Measurements from ENCODE around the gene C1QB. TPM values are rescaled to one million over a fixed set of nuclear protein-coding genes. Genes with fewer than 3 reads are reported as not detected.

The C1QB gene
- total and polyA plus RNA-seq, 2 of the 8 experiments (the other 6 are each of a cell fraction or from before 2014, with no cell fraction given), result not detected

Small RNAs within 50 kb of the gene (microRNA-seq; reads per million reads assigned to microRNA genes)
- 0 reads per million in 2 experiments for gene MIR6127 (ENCODE audit: borderline microRNAs expressed in 2 of 2, borderline number of aligned reads in 2 of 2, borderline replicate concordance in 1 of 2)

Small RNAs within 50 kb of the gene (small RNA-seq; reads per million reads assigned to genes)
- not detected for gene MIR6127 (ENCODE audit: insufficient read depth)

Other genes with a start within 250 kb of the C1QB start
- 16.6 and 19.3 TPM in 2 replicates for gene ZBTB40, start 201.4 kb upstream of the C1QB start, total RNA-seq (2021; fragmentation: NEBNext Ultra II Directional; extraction: Animal tissue kit (Norgen Biotek cat#: 25700))
- 3.1 and 5.1 TPM in 2 replicates for gene ZBTB40, start 201.4 kb upstream of the C1QB start, polyA plus RNA-seq (2011; rRNA removed)
- gene EPHA8, start 89.7 kb upstream of the C1QB start, total RNA-seq (2021; fragmentation: NEBNext Ultra II Directional; extraction: Animal tissue kit (Norgen Biotek cat#: 25700)), result 4.0 and 4.3 TPM in 2 replicates
- 8.4 and 9.5 TPM in 2 replicates for gene EPHA8, start 89.7 kb upstream of the C1QB start, polyA plus RNA-seq (2011; rRNA removed)
- gene C1QA, start 16.6 kb upstream of the C1QB start, total RNA-seq (2021; fragmentation: NEBNext Ultra II Directional; extraction: Animal tissue kit (Norgen Biotek cat#: 25700)), result not detected in 2 replicates
- gene C1QA, start 16.6 kb upstream of the C1QB start, polyA plus RNA-seq (2011; rRNA removed), result not detected in 2 replicates
- not detected in 2 replicates for gene C1QC, start 9.6 kb upstream of the C1QB start, total RNA-seq (2021; fragmentation: NEBNext Ultra II Directional; extraction: Animal tissue kit (Norgen Biotek cat#: 25700))
- not detected in 2 replicates for gene C1QC, start 9.6 kb upstream of the C1QB start, polyA plus RNA-seq (2011; rRNA removed)
- 15.7 and 17.2 TPM in 2 replicates for gene EPHB2, start 57.6 kb downstream of the C1QB start, total RNA-seq (2021; fragmentation: NEBNext Ultra II Directional; extraction: Animal tissue kit (Norgen Biotek cat#: 25700))
- 15.8 and 23.8 TPM in 2 replicates for gene EPHB2, start 57.6 kb downstream of the C1QB start, polyA plus RNA-seq (2011; rRNA removed)